H9 (cell line): Measurements from ENCODE around the gene AGTRAP. TPM values are rescaled to one million over a fixed set of nuclear protein-coding genes. Genes with fewer than 3 reads are reported as not detected.

ENCODE experiments used
- DNase-seq: peaks from one replicate; pipeline ENCODE4 v3.0.0-alpha.2; 2017
- H2AFZ ChIP-seq: one replicate; pipeline ENCODE4 v1.6.1; 2013; ENCODE audit warnings: mild to moderate bottlenecking, low read length, control low read depth, moderate library complexity
- H2AK5ac ChIP-seq: 2 replicates; pipeline ENCODE4 v1.6.1; 2013; ENCODE audit warnings: low read length, control low read depth, mixed read lengths; ENCODE audit not compliant: insufficient read length
- H2BK120ac ChIP-seq: one replicate; pipeline ENCODE4 v1.6.1; 2013; ENCODE audit warnings: low read depth, mild to moderate bottlenecking, low read length, control low read depth, inconsistent platforms; ENCODE audit not compliant: poor library complexity, severe bottlenecking
- H2BK12ac ChIP-seq: 2 replicates; pipeline ENCODE4 v1.6.1; 2013; ENCODE audit warnings: low read length, control low read depth, mixed read lengths, low read depth; ENCODE audit not compliant: insufficient read length
- H2BK15ac ChIP-seq: 2 replicates; pipeline ENCODE4 v1.6.1; 2013; ENCODE audit warnings: low read depth, low read length, control low read depth
- H2BK20ac ChIP-seq: one replicate; pipeline ENCODE4 v1.6.1; 2013; ENCODE audit warnings: low read depth, mild to moderate bottlenecking, low read length, control low read depth, inconsistent platforms; ENCODE audit not compliant: poor library complexity, severe bottlenecking
- H2BK5ac ChIP-seq: 2 replicates; pipeline ENCODE4 v1.6.1; 2013; ENCODE audit warnings: low read length, control low read depth, mixed read lengths; ENCODE audit not compliant: insufficient read length
- H3K14ac ChIP-seq: 2 replicates; pipeline ENCODE4 v1.6.1; 2013; ENCODE audit warnings: low read length, control low read depth; ENCODE audit not compliant: insufficient read depth
- H3K18ac ChIP-seq: 2 replicates; pipeline ENCODE4 v1.6.1; 2013; ENCODE audit warnings: low read depth, mild to moderate bottlenecking, mixed read lengths, low read length, control low read depth; ENCODE audit not compliant: insufficient read length
- H3K23ac ChIP-seq: 2 replicates; pipeline ENCODE4 v1.6.1; 2013; ENCODE audit warnings: low read length, control low read depth, mixed read lengths, low read depth; ENCODE audit not compliant: insufficient read length
- H3K23me2 ChIP-seq: 2 replicates; pipeline ENCODE4 v1.6.1; 2013; ENCODE audit warnings: low read depth, mild to moderate bottlenecking, mixed read lengths, low read length, control low read depth; ENCODE audit not compliant: insufficient read length, poor library complexity, severe bottlenecking
- H3K27ac ChIP-seq: 2 replicates; pipeline ENCODE4 v1.5.1; 2013; ENCODE audit warnings: low read length, control low read depth, mixed read lengths, low read depth; ENCODE audit not compliant: insufficient read length
- H3K27me3 ChIP-seq: 2 replicates; pipeline ENCODE4 v1.6.1; 2013; ENCODE audit warnings: low read length, control low read depth, inconsistent platforms; ENCODE audit not compliant: insufficient read depth
- H3K4ac ChIP-seq: 2 replicates; pipeline ENCODE4 v1.6.1; 2013; ENCODE audit warnings: low read depth, mild to moderate bottlenecking, control low read depth, inconsistent platforms, low read length, moderate library complexity
- H3K4me1 ChIP-seq: 2 replicates; pipeline ENCODE4 v1.6.1; 2013; ENCODE audit warnings: low read length, control low read depth, inconsistent platforms; ENCODE audit not compliant: insufficient read depth
- H3K4me2 ChIP-seq: 2 replicates; pipeline ENCODE4 v1.6.1; 2013; ENCODE audit warnings: low read length, control low read depth, mixed read lengths; ENCODE audit not compliant: insufficient read length, insufficient read depth
- H3K56ac ChIP-seq: 2 replicates; pipeline ENCODE4 v1.6.1; 2013; ENCODE audit warnings: low read depth, mild to moderate bottlenecking, mixed read lengths, low read length, control low read depth; ENCODE audit not compliant: insufficient read length
- H3K79me1 ChIP-seq: 2 replicates; pipeline ENCODE4 v1.6.1; 2013; ENCODE audit warnings: low read depth, mild to moderate bottlenecking, moderate library complexity, low read length, control low read depth, inconsistent platforms; ENCODE audit not compliant: insufficient read depth, poor library complexity, severe bottlenecking
- H3K79me2 ChIP-seq: 2 replicates; pipeline ENCODE4 v1.6.1; 2013; ENCODE audit warnings: low read length, control low read depth, inconsistent platforms; ENCODE audit not compliant: insufficient read depth
- H3K9ac ChIP-seq: 2 replicates; pipeline ENCODE4 v1.6.1; 2013; ENCODE audit warnings: low read length, control low read depth, mixed read lengths; ENCODE audit not compliant: insufficient read length; ENCODE audit errors: extremely low read depth
- H3K9me3 ChIP-seq: one replicate; pipeline ENCODE4 v1.6.1; 2013; ENCODE audit warnings: low read depth, low read length, inconsistent platforms; ENCODE audit not compliant: control insufficient read depth
- H3T11ph ChIP-seq: one replicate; pipeline ENCODE4 v1.6.1; 2013; ENCODE audit warnings: mild to moderate bottlenecking, low read length, control low read depth, inconsistent platforms
- H4K20me1 ChIP-seq: one replicate; pipeline ENCODE4 v1.6.1; 2013; ENCODE audit not compliant: control insufficient read depth, insufficient read length, insufficient read depth
- H4K5ac ChIP-seq: 2 replicates; pipeline ENCODE4 v1.6.1; 2013; ENCODE audit warnings: low read depth, mild to moderate bottlenecking, mixed read lengths, low read length, control low read depth; ENCODE audit not compliant: insufficient read length
- H4K8ac ChIP-seq: replicated peaks from 2 replicates; pipeline ENCODE4 v1.6.1; 2013; ENCODE audit warnings: low read length, control low read depth, mixed read lengths, low read depth; ENCODE audit not compliant: insufficient read length
- H4K91ac ChIP-seq: 2 replicates; pipeline ENCODE4 v1.6.1; 2013; ENCODE audit warnings: low read depth, mild to moderate bottlenecking, moderate library complexity, mixed read lengths, low read length, control low read depth; ENCODE audit not compliant: insufficient read length
- H3K27ac Mint-ChIP-seq, 3 experiments: 2 replicates in 2 of 3; 3 replicates in 1 of 3; pipeline ENCODE4 v1.8.0; 2020 to 2021; ENCODE audit warnings: mixed read lengths in 3 of 3, mild to moderate bottlenecking in 1 of 3, moderate library complexity in 1 of 3
- H3K27me3 Mint-ChIP-seq: 2 replicates; pipeline ENCODE4 v1.8.0; 2021; ENCODE audit warnings: low read depth, mild to moderate bottlenecking, moderate library complexity, mixed read lengths
- H3K36me3 Mint-ChIP-seq, 3 experiments: 2 replicates in 2 of 3; 3 replicates in 1 of 3; pipeline ENCODE4 v1.8.0; 2020 to 2021; ENCODE audit warnings: low read depth in 3 of 3, mixed read lengths in 3 of 3; ENCODE audit not compliant: insufficient read depth in 1 of 3
- H3K4me1 Mint-ChIP-seq, 2 experiments: 2 replicates each; pipeline ENCODE4 v1.8.0; 2020; ENCODE audit warnings: mixed read lengths in 2 of 2
- H3K4me3 Mint-ChIP-seq, 2 experiments: 2 replicates in 1 of 2; 3 replicates in 1 of 2; pipeline ENCODE4 v1.8.0; 2020 to 2021; ENCODE audit warnings: mild to moderate bottlenecking in 2 of 2, mixed read lengths in 2 of 2, moderate library complexity in 1 of 2
- H3K9me3 Mint-ChIP-seq, 2 experiments: 2 replicates in 1 of 2; 3 replicates in 1 of 2; pipeline ENCODE4 v1.8.0; 2020; ENCODE audit warnings: mild to moderate bottlenecking in 2 of 2, mixed read lengths in 2 of 2, moderate library complexity in 1 of 2
- WGBS: extraction: QIAGEN DNeasy Blood & Tissue Kit; methylation state at CpG from one replicate; pipeline ENCODE4 v1.1.7; 2013; ENCODE audit warnings: missing lambda C conversion rate, low lambda C conversion rate, mixed read lengths; ENCODE audit not compliant: insufficient read length; ENCODE audit errors: extremely low coverage; 5-methylcytosine and 5-hydroxymethylcytosine counted together
- total RNA-seq: library from RNA; stranded (reverse); gene quantifications from 2 replicates; pipeline ENCODE4 v1.2.1, GENCODE V29; 2021
- TF ChIP-seq, protein P1 (sequence below): fragments of 200-600 bp; sonication (generic); conservative IDR thresholded peaks from 3 replicates; pipeline ENCODE4 v1.8.0; 2021; ENCODE audit warnings: antibody characterized with exemption, mild to moderate bottlenecking

Gene AGTRAP
- total RNA-seq, 1 experiment from 2014 or later, result 60.9 TPM

DNA sequence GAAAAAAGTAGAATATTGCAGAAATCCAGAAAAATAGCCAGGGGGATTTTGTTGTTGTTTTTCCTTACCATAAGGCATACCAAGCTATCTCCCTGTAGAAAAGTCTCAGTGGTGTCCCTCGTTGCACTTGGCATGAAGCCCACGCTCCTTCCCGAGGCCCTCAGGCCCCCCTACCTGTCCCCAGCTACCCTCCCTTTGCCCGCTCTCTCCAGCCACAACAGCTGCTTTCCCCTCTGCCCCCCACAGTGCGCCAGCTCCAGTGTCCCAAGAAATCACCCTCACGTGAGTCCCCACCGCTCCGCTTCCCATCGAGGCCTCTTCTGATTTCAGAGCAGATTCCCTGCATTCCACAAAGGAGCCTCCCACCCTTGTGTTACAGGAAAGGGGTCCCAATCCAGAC, 8.4 kb downstream of the AGTRAP start:
- no peak overlapping the region for H2BK20ac ChIP-seq
- no peak overlapping the region for H4K8ac ChIP-seq
- H4K91ac ChIP-seq, result no peak overlapping the region
- DNase-seq, result no peak
- WGBS, result no CpG with 5 or more reads among the region's 9 CpGs
- Mint-ChIP-seq H3K36me3 (peaks cover 9 to 30% (median 28%) of the 10 kb centered on the region in 3 experiments; a peak in 6 of 7 replicates), H3K27ac (peak overlapping the region in 2 of 3 experiments; percentile 30 to 59; a peak in 2 of 7 replicates), H3K4me3 (no peak overlapping the region; a peak in 1 of 5 replicates), H3K27me3 (no peaks in the 10 kb centered on the region), H3K9me3 (no peaks in the 10 kb centered on the region; a peak in 1 of 5 replicates), H3K4me1 (peaks cover 14 to 25% of the 10 kb centered on the region in 2 experiments)
- no peak overlapping the region for H3K4ac ChIP-seq
- no peak overlapping the region for H3T11ph ChIP-seq
- H3K4me1 ChIP-seq, result no peaks in the 10 kb centered on the region
- H3K14ac ChIP-seq, result no peak overlapping the region
- H3K23ac ChIP-seq, result no peak overlapping the region
- H2BK120ac ChIP-seq, result no peak overlapping the region
- H3K56ac ChIP-seq, result no peak overlapping the region
- no peak overlapping the region for H3K9ac ChIP-seq
- H3K27me3 ChIP-seq, result no peaks in the 10 kb centered on the region
- no peak overlapping the region for H3K18ac ChIP-seq
- H2AK5ac ChIP-seq, result no peak overlapping the region
- H3K23me2 ChIP-seq, result no peaks in the 10 kb centered on the region
- H2BK5ac ChIP-seq, result no peak overlapping the region
- H3K4me2 ChIP-seq, result no peak overlapping the region
- H3K27ac ChIP-seq, result no peak overlapping the region
- no peak overlapping the region for H2BK12ac ChIP-seq
- no peak overlapping the region for H4K5ac ChIP-seq
- no peaks in the 10 kb centered on the region for H3K79me2 ChIP-seq
- no peak overlapping the region for H2AFZ ChIP-seq
- no peaks in the 10 kb centered on the region for H3K79me1 ChIP-seq
- TF ChIP-seq, protein P1, sequence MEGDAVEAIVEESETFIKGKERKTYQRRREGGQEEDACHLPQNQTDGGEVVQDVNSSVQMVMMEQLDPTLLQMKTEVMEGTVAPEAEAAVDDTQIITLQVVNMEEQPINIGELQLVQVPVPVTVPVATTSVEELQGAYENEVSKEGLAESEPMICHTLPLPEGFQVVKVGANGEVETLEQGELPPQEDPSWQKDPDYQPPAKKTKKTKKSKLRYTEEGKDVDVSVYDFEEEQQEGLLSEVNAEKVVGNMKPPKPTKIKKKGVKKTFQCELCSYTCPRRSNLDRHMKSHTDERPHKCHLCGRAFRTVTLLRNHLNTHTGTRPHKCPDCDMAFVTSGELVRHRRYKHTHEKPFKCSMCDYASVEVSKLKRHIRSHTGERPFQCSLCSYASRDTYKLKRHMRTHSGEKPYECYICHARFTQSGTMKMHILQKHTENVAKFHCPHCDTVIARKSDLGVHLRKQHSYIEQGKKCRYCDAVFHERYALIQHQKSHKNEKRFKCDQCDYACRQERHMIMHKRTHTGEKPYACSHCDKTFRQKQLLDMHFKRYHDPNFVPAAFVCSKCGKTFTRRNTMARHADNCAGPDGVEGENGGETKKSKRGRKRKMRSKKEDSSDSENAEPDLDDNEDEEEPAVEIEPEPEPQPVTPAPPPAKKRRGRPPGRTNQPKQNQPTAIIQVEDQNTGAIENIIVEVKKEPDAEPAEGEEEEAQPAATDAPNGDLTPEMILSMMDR, result no peak
- H4K20me1 ChIP-seq, result no peaks in the 10 kb centered on the region
- H2BK15ac ChIP-seq, result no peak overlapping the region
- no peaks in the 10 kb centered on the region for H3K9me3 ChIP-seq
